GM23338 (cell line): ENCODE measurements around the gene MTMR6. TPM values are rescaled to one million over a fixed set of nuclear protein-coding genes. Genes with fewer than 3 reads are reported as not detected.

Experiments
- ATAC-seq: fragments of 200-7000 bp; cut with Tn5 transposase; 3 replicates; pipeline ENCODE4 v1.9.1; 2020
- DNase-seq: peaks from one replicate; pipeline ENCODE4 v3.0.0-alpha.2; 2015; ENCODE audit warnings: low spot score
- H2AFZ ChIP-seq: fragments of 200-600 bp; sonication (generic); 2 replicates; pipeline ENCODE4 v1.8.0; 2016; ENCODE audit warnings: antibody characterized with exemption, mild to moderate bottlenecking, moderate library complexity
- H3F3A ChIP-seq: fragments of 200-600 bp; sonication (generic); replicated peaks from 2 replicates; pipeline ENCODE4 v1.8.0; 2017; ENCODE audit warnings: antibody characterized with exemption, mixed run types, low read depth
- H3K27ac ChIP-seq: fragments of 200-600 bp; sonication (generic); 2 replicates; pipeline ENCODE4 v1.6.1; 2016; ENCODE audit warnings: low read depth
- H3K27me3 ChIP-seq: fragments of 200-600 bp; sonication (generic); 2 replicates; pipeline ENCODE4 v1.8.0; 2016; ENCODE audit warnings: mild to moderate bottlenecking, mixed run types, moderate library complexity; ENCODE audit not compliant: insufficient read depth
- H3K36me3 ChIP-seq: fragments of 200-600 bp; sonication (generic); 2 replicates; pipeline ENCODE4 v1.8.0; 2016; ENCODE audit warnings: mild to moderate bottlenecking; ENCODE audit not compliant: insufficient read depth
- H3K4me1 ChIP-seq: fragments of 200-600 bp; sonication (generic); 2 replicates; pipeline ENCODE4 v1.8.0; 2016; ENCODE audit warnings: mild to moderate bottlenecking, moderate library complexity; ENCODE audit not compliant: insufficient read depth
- H3K4me2 ChIP-seq: fragments of 200-600 bp; sonication (generic); 2 replicates; pipeline ENCODE4 v1.7.1; 2017; ENCODE audit warnings: mixed run types
- H3K4me3 ChIP-seq: fragments of 200-600 bp; sonication (generic); 2 replicates; pipeline ENCODE4 v1.6.1; 2016; ENCODE audit warnings: mixed run types
- H3K79me2 ChIP-seq: fragments of 200-600 bp; sonication (generic); replicated peaks from 2 replicates; pipeline ENCODE4 v1.8.0; 2017; ENCODE audit warnings: mild to moderate bottlenecking; ENCODE audit not compliant: insufficient read depth
- H3K9me2 ChIP-seq: fragments of 200-600 bp; sonication (generic); 2 replicates; pipeline ENCODE4 v1.8.0; 2017; ENCODE audit not compliant: insufficient read depth
- H4K20me1 ChIP-seq: fragments of 200-600 bp; sonication (generic); replicated peaks from 2 replicates; pipeline ENCODE4 v1.8.0; 2017; ENCODE audit warnings: mild to moderate bottlenecking; ENCODE audit not compliant: insufficient read depth
- H3K27ac Mint-ChIP-seq: 2 replicates; pipeline ENCODE4 v1.8.0; 2020; ENCODE audit warnings: inconsistent platforms, mild to moderate bottlenecking, moderate library complexity, mixed read lengths
- H3K27me3 Mint-ChIP-seq: 3 replicates; pipeline ENCODE4 v1.8.0; 2022; ENCODE audit warnings: low read depth, mild to moderate bottlenecking, moderate library complexity, mixed read lengths, inconsistent platforms; ENCODE audit not compliant: insufficient read depth, poor library complexity
- H3K36me3 Mint-ChIP-seq: 3 replicates; pipeline ENCODE4 v1.8.0; 2021; ENCODE audit warnings: low read depth, mild to moderate bottlenecking, inconsistent platforms, moderate library complexity, mixed read lengths
- H3K4me1 Mint-ChIP-seq: 3 replicates; pipeline ENCODE4 v1.8.0; 2020; ENCODE audit warnings: mild to moderate bottlenecking, inconsistent platforms, mixed read lengths
- H3K4me3 Mint-ChIP-seq: 3 replicates; pipeline ENCODE4 v1.8.0; 2021; ENCODE audit warnings: moderate library complexity, mild to moderate bottlenecking, inconsistent platforms, mixed read lengths
- H3K9me3 Mint-ChIP-seq: 3 replicates; pipeline ENCODE4 v1.8.0; 2020; ENCODE audit warnings: moderate library complexity, mild to moderate bottlenecking, inconsistent platforms, mixed read lengths
- EZH2phosphoT487 ChIP-seq: fragments of 200-600 bp; sonication (generic); IDR thresholded peaks from one replicate; pipeline ENCODE4 v1.8.1; 2018; ENCODE audit warnings: antibody characterized with exemption; ENCODE audit not compliant: unreplicated experiment
- JUNB ChIP-seq: IDR thresholded peaks from one replicate; pipeline ENCODE4 v1.6.1; 2016; ENCODE audit warnings: antibody characterized with exemption; ENCODE audit not compliant: unreplicated experiment
- polyA plus RNA-seq: library from polyadenylated mRNA; unstranded; fragments of >200 nt; fragmentation: Nextera tagmentation; extraction: Ambion mirVana; gene quantifications from 2 replicates; pipeline ENCODE4 v1.2.1, GENCODE V29; 2016
- total RNA-seq: library from RNA; depleted of rRNA; stranded (reverse); fragments of >200 nt; shearing (Covaris generic); gene quantifications from 2 replicates; pipeline ENCODE4 v1.2.3, GENCODE V29; 2014
- TF ChIP-seq, protein P1 (sequence below): fragments of 250-450 bp; sonication (Bioruptor Pico); IDR thresholded peaks from 2 replicates; pipeline ENCODE4 v1.5.0; 2020; ENCODE audit warnings: mild to moderate bottlenecking, moderate library complexity
- TF ChIP-seq, protein P2 (sequence below), 2 experiments: fragments of 200-600 bp in 1 of 2; sonication (generic) in 1 of 2; conservative IDR thresholded peaks; 2 replicates each; pipeline versions ENCODE4 v1.5.1 to v1.6.1; 2016 to 2017; ENCODE audit warnings: antibody characterized with exemption in 2 of 2, low read depth in 2 of 2, mild to moderate bottlenecking in 2 of 2, moderate library complexity in 1 of 2
- TF ChIP-seq, protein P3 (sequence below): IDR thresholded peaks from 2 replicates; pipeline ENCODE4 v1.6.1; 2016; ENCODE audit warnings: antibody characterized with exemption

Gene MTMR6
- total and polyA plus RNA-seq, 2 experiments from 2014 or later, result 4.6 to 9.5 TPM

DNA sequence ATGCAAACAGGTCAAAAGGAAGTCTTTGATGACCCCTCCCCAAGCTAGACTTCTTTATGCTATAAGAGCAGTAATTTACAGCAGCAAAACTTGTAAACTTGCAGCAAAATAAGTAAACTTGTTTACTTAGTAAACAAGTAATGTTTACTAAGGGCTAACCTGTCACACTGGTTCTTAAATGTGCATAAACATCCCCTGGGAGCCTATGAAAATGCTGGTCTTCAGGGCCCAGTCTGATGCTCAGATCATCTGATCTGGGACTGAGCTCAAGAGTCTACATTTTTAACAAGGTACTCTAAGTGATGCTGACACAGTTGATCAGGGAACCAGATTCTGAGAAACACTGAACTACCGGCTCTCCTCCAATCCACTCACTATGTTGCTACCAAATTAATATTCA, 53.4 kb downstream of the MTMR6 start:
- Histone ChIP-seq H3K36me3 (no peaks in the 10 kb centered on the region), H3K27me3 (no peaks in the 10 kb centered on the region), H3K27ac (no peak overlapping the region), H3K9me2 (no peaks in the 10 kb centered on the region; the same call in 1 of the 2 replicates), H3K4me1 (no peaks in the 10 kb centered on the region), H3K4me2 (no peak overlapping the region), H4K20me1 (no peaks in the 10 kb centered on the region), H3K4me3 (no peak overlapping the region), H3K79me2 (no peaks in the 10 kb centered on the region), H2AFZ (no peak overlapping the region), H3F3A (no peaks in the 10 kb centered on the region)
- Mint-ChIP-seq H3K4me3 (no peak overlapping the region), H3K9me3 (no peaks in the 10 kb centered on the region), H3K4me1 (no peaks in the 10 kb centered on the region; the same call in 2 of the 3 replicates), H3K27me3 (no peaks in the 10 kb centered on the region), H3K27ac (no peak overlapping the region), H3K36me3 (no peaks in the 10 kb centered on the region)
- TF ChIP-seq, protein P1, sequence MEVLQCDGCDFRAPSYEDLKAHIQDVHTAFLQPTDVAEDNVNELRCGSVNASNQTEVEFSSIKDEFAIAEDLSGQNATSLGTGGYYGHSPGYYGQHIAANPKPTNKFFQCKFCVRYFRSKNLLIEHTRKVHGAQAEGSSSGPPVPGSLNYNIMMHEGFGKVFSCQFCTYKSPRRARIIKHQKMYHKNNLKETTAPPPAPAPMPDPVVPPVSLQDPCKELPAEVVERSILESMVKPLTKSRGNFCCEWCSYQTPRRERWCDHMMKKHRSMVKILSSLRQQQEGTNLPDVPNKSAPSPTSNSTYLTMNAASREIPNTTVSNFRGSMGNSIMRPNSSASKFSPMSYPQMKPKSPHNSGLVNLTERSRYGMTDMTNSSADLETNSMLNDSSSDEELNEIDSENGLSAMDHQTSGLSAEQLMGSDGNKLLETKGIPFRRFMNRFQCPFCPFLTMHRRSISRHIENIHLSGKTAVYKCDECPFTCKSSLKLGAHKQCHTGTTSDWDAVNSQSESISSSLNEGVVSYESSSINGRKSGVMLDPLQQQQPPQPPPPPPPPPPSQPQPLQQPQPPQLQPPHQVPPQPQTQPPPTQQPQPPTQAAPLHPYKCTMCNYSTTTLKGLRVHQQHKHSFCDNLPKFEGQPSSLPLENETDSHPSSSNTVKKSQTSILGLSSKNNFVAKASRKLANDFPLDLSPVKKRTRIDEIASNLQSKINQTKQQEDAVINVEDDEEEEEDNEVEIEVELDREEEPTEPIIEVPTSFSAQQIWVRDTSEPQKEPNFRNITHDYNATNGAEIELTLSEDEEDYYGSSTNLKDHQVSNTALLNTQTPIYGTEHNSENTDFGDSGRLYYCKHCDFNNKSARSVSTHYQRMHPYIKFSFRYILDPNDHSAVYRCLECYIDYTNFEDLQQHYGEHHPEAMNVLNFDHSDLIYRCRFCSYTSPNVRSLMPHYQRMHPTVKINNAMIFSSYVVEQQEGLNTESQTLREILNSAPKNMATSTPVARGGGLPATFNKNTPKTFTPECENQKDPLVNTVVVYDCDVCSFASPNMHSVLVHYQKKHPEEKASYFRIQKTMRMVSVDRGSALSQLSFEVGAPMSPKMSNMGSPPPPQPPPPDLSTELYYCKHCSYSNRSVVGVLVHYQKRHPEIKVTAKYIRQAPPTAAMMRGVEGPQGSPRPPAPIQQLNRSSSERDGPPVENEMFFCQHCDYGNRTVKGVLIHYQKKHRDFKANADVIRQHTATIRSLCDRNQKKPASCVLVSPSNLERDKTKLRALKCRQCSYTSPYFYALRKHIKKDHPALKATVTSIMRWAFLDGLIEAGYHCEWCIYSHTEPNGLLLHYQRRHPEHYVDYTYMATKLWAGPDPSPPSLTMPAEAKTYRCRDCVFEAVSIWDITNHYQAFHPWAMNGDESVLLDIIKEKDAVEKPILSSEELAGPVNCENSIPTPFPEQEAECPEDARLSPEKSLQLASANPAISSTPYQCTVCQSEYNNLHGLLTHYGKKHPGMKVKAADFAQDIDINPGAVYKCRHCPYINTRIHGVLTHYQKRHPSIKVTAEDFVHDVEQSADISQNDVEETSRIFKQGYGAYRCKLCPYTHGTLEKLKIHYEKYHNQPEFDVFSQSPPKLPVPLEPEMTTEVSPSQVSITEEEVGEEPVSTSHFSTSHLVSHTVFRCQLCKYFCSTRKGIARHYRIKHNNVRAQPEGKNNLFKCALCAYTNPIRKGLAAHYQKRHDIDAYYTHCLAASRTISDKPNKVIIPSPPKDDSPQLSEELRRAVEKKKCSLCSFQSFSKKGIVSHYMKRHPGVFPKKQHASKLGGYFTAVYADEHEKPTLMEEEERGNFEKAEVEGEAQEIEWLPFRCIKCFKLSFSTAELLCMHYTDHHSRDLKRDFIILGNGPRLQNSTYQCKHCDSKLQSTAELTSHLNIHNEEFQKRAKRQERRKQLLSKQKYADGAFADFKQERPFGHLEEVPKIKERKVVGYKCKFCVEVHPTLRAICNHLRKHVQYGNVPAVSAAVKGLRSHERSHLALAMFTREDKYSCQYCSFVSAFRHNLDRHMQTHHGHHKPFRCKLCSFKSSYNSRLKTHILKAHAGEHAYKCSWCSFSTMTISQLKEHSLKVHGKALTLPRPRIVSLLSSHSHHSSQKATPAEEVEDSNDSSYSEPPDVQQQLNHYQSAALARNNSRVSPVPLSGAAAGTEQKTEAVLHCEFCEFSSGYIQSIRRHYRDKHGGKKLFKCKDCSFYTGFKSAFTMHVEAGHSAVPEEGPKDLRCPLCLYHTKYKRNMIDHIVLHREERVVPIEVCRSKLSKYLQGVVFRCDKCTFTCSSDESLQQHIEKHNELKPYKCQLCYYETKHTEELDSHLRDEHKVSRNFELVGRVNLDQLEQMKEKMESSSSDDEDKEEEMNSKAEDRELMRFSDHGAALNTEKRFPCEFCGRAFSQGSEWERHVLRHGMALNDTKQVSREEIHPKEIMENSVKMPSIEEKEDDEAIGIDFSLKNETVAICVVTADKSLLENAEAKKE, result no peak
- TF ChIP-seq, protein P2, sequence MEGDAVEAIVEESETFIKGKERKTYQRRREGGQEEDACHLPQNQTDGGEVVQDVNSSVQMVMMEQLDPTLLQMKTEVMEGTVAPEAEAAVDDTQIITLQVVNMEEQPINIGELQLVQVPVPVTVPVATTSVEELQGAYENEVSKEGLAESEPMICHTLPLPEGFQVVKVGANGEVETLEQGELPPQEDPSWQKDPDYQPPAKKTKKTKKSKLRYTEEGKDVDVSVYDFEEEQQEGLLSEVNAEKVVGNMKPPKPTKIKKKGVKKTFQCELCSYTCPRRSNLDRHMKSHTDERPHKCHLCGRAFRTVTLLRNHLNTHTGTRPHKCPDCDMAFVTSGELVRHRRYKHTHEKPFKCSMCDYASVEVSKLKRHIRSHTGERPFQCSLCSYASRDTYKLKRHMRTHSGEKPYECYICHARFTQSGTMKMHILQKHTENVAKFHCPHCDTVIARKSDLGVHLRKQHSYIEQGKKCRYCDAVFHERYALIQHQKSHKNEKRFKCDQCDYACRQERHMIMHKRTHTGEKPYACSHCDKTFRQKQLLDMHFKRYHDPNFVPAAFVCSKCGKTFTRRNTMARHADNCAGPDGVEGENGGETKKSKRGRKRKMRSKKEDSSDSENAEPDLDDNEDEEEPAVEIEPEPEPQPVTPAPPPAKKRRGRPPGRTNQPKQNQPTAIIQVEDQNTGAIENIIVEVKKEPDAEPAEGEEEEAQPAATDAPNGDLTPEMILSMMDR (conservative IDR thresholded peaks at IDR 0.05; ENCODE audit: low read depth in 2 of 2), result no peak
- no peak for TF ChIP-seq EZH2phosphoT487
- TF ChIP-seq, protein P3, sequence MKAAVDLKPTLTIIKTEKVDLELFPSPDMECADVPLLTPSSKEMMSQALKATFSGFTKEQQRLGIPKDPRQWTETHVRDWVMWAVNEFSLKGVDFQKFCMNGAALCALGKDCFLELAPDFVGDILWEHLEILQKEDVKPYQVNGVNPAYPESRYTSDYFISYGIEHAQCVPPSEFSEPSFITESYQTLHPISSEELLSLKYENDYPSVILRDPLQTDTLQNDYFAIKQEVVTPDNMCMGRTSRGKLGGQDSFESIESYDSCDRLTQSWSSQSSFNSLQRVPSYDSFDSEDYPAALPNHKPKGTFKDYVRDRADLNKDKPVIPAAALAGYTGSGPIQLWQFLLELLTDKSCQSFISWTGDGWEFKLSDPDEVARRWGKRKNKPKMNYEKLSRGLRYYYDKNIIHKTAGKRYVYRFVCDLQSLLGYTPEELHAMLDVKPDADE, result no peak
- no peak for TF ChIP-seq JUNB
- ATAC-seq (no peak), DNase-seq (no peak)
